ENCODE data around the gene GALNT16. TPM values are rescaled to one million over a fixed set of nuclear protein-coding genes. Genes with fewer than 3 reads are reported as not detected.
A peak's percentile ranks its signal among the peaks of the same experiment; 100 is the strongest.

Gene GALNT16
- polyA plus RNA-seq, 1 donor (not counting 4 experiments of a cell fraction or from before 2014, with no cell fraction given): not detected

DNA sequence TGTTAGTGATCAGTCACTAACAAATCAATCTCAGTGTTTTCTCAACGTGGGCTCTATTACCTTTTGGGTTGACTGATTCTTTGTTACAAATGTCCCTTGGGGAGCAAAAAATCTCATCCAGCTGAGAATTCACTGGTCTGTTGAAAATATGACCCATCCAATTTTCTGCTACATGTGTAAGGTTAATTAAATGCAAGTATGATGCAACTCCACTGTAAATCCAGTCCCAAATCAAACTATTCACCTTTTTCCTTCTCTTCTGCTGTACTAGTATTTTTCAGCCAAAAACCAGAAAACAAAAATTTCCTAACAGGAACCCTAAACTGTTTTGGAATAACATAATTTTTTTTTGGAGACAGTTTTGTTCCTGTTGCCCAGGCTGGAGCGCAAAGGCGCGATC lies 136.0 kb downstream of the GALNT16 start:
- Histone ChIP-seq H3K9me1 (ENCODE audit: control insufficient read depth, extremely low read depth, insufficient read depth, low read length) (no peaks in the 10 kb centered on the region), H3K27ac (ENCODE audit: control insufficient read depth, insufficient read depth, low read length) (peak overlapping the region; percentile 7), H3K36me3 (ENCODE audit: control insufficient read depth in 2 of 2, extremely low read depth in 1 of 2, insufficient read depth in 2 of 2, low read length in 2 of 2) (peaks cover 24 to 26% of the 10 kb centered on the region in 2 experiments), H3K27me3 (ENCODE audit: control insufficient read depth, extremely low read depth, insufficient read depth, low read length) (no peaks in the 10 kb centered on the region), H3K4me1 (ENCODE audit: control insufficient read depth, extremely low read depth, insufficient read depth, low read length) (peaks cover 17% of the 10 kb centered on the region), H3K79me2 (ENCODE audit: control insufficient read depth, insufficient read depth, low read length) (peaks cover 93% of the 10 kb centered on the region), H4K20me1 (ENCODE audit: control insufficient read depth, extremely low read depth, insufficient read depth, low read length) (peaks cover 8% of the 10 kb centered on the region), H3K9me3 (ENCODE audit: control insufficient read depth, low read depth, low read length) (no peaks in the 10 kb centered on the region), H2AFZ (ENCODE audit: control insufficient read depth, low read length) (no peak overlapping the region), H3K4me3 (ENCODE audit: control insufficient read depth in 2 of 3, extremely low read depth in 1 of 3, insufficient read depth in 2 of 3, low read depth in 1 of 3, low read length in 3 of 3) (no peak overlapping the region), H3K9ac (ENCODE audit: control insufficient read depth, extremely low read depth, insufficient read depth, low read length) (no peak overlapping the region), H3K4me2 (ENCODE audit: control insufficient read depth, extremely low read depth, insufficient read depth, low read depth, low read length) (no peak overlapping the region)
- dilution Hi-C loops (cut with MboI; ENCODE audit: extremely low pct_ligation_motif_present, low sequenced_read_pairs): no loop called here
- TF ChIP-seq CTCF (optimal IDR thresholded peaks at IDR 0.05 in 1 of 3, IDR thresholded peaks at IDR 0.05 in 1 of 3, conservative IDR thresholded peaks at IDR 0.05 in 1 of 3; ENCODE audit: extremely low read depth in 1 of 3, insufficient read depth in 2 of 3, low read length in 3 of 3) (no peak), EZH2 (IDR thresholded peaks at IDR 0.05; ENCODE audit: low read length) (no peak)
- DNase-seq (ENCODE audit: low read depth, low spot score) (no peak), FAIRE-seq (no peak)

DNA sequence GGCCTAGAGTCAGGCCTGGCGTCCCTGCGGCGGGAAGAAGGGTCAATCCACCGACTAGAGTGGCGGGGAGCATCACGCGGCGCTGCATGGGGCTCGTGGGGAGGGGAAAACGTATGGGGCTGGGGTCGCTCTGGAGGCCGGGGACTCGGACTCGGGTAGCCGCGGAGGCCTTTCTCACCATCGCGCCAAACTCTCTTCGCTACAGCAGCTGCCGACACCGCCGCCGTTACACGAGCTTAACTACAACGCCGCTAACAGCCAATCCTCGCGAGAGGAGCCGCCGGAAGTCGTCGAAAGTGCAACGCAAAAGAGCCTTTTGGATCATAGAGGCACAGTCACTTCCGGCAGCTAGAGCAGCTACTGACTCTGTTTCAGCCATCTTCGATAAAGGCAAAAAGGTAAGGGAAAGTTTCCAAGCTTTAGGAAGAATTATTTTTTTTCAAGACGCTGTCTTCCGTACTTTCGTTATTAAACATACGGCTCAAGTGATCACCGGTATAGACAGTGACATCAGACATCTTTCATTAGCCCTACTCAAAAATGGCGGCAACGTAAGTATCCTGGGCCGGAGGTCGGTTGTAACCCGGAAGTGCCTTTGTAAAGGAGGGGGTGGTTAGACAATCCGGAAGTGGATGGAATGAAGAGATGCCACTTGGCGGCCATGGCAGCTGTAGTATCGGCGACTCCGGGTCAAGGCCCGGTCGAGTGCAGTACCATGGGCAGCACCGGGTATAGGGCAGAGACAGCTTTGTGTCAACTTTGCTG lies 138.3 kb downstream of the GALNT16 start, which contains the start of the genes ERH and SLC39A9:
Gene ERH, minus strand, starts transcription at position 247 of the 765 bp plus-strand sequence. Its CDS starts 66 bp downstream, at position 181.
Gene SLC39A9, plus strand, starts transcription at position 640 of the 765 bp plus-strand sequence. CDS start 678 bp downstream, outside the sequence.
- no peak for TF ChIP-seq EZH2 (IDR thresholded peaks at IDR 0.05; ENCODE audit: low read length)
- TF ChIP-seq CTCF (optimal IDR thresholded peaks at IDR 0.05 in 1 of 3, IDR thresholded peaks at IDR 0.05 in 1 of 3, conservative IDR thresholded peaks at IDR 0.05 in 1 of 3; ENCODE audit: extremely low read depth in 1 of 3, insufficient read depth in 2 of 3, low read length in 3 of 3): peak in 1 of 3 experiments; percentile 7
- H3K4me3 ChIP-seq (ENCODE audit: control insufficient read depth in 2 of 3, extremely low read depth in 1 of 3, insufficient read depth in 2 of 3, low read depth in 1 of 3, low read length in 3 of 3): peak within 1 kb of the TSS; percentile 53 to 92 (median 77)
- peak within 1 kb of the TSS; percentile 93 for H3K27ac ChIP-seq (ENCODE audit: control insufficient read depth, insufficient read depth, low read length)
- dilution Hi-C loops (cut with MboI; ENCODE audit: extremely low pct_ligation_motif_present, low sequenced_read_pairs): no loop called here
- peak within 1 kb of the TSS; percentile 88 for H3K4me2 ChIP-seq (ENCODE audit: control insufficient read depth, extremely low read depth, insufficient read depth, low read depth, low read length)
- H3K36me3 ChIP-seq (ENCODE audit: control insufficient read depth in 2 of 2, extremely low read depth in 1 of 2, insufficient read depth in 2 of 2, low read length in 2 of 2): peaks cover 8 to 16% of the 10 kb centered on the region in 2 experiments
- DNase-seq (ENCODE audit: low read depth, low spot score): peak; percentile 80
- H4K20me1 ChIP-seq (ENCODE audit: control insufficient read depth, extremely low read depth, insufficient read depth, low read length): no peaks in the 10 kb centered on the region
- peaks cover 20% of the 10 kb centered on the region for H3K4me1 ChIP-seq (ENCODE audit: control insufficient read depth, extremely low read depth, insufficient read depth, low read length)
- peaks cover 92% of the 10 kb centered on the region for H3K79me2 ChIP-seq (ENCODE audit: control insufficient read depth, insufficient read depth, low read length)
- H3K9me1 ChIP-seq (ENCODE audit: control insufficient read depth, extremely low read depth, insufficient read depth, low read length): no peaks in the 10 kb centered on the region
- H3K9ac ChIP-seq (ENCODE audit: control insufficient read depth, extremely low read depth, insufficient read depth, low read length): peak within 1 kb of the TSS; percentile 94
- no peaks in the 10 kb centered on the region for H3K9me3 ChIP-seq (ENCODE audit: control insufficient read depth, low read depth, low read length)
- no peaks in the 10 kb centered on the region for H3K27me3 ChIP-seq (ENCODE audit: control insufficient read depth, extremely low read depth, insufficient read depth, low read length)
- peak; percentile 75 for FAIRE-seq
- peak within 1 kb of the TSS; percentile 85 for H2AFZ ChIP-seq (ENCODE audit: control insufficient read depth, low read length)
